NCI-H2196 treated with DMSO at 0.1 percent for 48 hours (cell line): ENCODE data around the gene ZNF433.
"Not testable (repeated sequence)": the region's sequence is repeated elsewhere in the genome, so short reads cannot be mapped to it uniquely, and the experiment has no call there.

ENCODE experiments used
- DNase-seq: peaks from one replicate; lab custom pipeline; 2025; ENCODE audit not compliant: unreplicated experiment; lab: John Stamatoyannopoulos, UW

The ZNF433 gene

DNA sequence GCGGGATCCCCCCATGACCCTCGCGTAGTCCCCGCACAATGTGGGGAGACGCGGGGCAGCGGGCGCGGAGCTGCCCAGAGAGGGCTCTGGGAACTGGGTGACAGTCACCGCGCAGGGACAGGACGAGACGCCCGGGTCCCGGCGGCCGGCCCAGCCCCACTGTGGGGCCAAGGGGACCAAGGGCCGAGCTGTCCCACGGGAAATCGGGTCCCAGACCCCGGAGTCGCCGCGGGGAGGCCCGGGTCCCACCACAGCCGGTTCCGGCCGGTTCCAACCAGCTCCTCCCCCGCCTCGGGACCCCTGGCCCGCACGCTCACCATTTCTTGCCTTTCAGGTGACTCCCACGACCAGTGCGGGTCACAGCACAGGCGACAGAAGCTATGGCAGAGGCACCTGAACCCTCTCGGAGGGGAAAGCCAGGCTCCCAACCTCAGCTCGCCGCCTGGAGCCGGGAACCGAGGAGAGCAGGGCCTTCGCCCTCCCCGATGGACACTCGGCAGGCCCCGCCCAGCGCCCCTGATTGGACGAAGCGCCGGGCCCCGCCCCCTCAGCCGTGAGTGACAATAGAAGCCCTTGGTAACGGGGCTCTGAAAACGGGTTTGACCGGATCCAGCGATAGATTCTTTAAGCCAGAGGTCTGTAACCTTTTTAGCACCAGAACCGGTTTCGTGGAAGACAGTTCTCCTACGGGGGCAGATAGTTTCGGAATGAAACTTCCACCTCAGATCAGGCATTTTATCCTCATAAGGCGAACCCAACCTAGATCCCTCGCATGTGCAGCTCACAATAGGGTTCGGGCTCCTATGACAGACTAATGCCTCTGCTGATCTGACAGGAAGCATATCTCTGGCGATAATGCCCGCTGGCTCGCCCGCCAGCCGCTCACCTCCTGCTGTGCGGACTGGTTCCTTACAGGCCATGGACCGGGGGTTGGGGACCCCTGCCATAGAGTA, at the start of gene ZNF433:
TSS of gene ZNF433 (minus strand) at position 460 of the 953 bp plus-strand sequence. CDS start at position 320, 140 bp downstream.
- DNase-seq = peak; percentile 90

DNA sequence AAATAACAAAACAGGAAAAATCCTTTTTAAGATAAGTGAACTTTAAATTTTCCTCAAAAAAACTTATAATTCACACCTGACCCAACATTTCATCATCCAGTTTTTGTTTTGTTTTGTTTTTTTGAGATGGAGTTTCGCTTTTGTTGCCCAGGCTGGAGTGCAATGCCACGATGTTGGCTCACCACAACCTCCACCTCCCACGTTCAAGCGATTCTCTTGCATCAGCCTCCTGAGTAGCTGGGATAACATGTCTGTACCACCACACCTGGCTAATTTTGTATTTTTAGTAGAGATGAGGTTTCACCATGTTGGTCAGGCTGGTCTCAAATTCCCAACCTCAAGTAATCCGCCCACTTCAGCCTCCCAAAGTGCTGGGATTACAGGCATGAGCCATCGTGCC, 47.9 kb upstream of the ZNF433 start:
- DNase-seq = not testable (repeated sequence)

DNA sequence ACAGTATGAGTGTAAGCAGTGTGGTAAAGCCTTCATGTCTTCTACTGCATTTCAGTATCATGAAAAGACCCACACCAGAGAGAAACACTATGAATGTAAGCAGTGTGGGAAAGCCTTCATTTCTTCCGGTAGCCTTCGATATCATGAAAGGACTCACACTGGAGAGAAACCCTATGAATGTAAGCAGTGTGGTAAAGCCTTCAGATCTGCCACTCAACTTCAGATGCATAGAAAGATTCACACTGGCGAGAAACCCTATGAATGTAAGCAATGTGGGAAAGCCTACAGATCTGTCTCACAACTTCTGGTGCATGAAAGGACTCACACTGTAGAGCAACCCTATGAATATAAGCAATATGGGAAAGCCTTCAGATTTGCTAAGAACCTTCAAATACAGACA, 41.9 kb upstream of the ZNF433 start:
- DNase-seq = no peak

DNA sequence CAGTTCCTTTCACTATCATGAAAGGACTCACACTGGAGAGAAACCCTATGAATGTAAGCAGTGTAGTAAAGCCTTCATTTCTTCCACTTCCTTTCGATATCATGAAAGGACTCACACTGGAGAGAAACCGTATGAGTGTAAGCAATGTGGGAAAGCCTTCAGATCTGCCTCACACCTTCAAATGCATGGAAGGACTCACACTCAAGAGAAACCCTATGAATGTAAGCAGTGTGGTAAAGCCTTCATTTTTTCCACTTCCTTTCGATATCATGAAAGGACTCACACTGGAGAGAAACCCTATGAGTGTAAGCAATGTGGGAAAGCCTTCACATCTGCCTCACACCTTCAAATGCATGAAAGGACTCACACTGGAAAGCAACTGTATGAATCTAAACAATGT, 40.9 kb upstream of the ZNF433 start:
- not testable (repeated sequence) for DNase-seq

DNA sequence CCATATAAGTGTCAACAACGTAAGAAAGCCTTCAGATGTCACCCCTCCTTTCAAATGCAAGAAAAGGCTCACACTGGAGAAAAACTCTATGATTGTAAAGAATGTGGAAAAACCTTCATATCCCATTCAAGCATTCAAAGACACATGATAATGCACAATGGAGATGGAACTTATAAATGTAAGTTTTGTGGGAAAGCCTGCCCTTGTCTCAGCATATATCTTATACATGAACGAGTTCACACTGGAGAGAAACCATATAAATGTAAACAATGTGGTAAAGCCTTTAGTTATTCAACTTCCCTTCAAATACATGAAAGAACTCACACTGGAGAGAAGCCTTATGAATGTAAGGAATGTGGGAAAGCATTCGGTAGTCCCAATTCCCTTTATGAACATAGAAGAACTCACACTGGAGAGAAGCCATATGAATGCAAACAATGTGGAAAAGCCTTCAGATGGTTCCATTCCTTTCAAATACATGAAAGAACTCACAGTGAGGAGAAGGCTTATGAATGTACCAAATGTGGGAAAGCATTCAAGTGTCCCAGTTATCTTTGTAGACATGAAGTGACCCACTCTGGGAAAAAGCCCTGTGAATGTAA, 40.2 kb upstream of the ZNF433 start:
- DNase-seq = no peak

DNA sequence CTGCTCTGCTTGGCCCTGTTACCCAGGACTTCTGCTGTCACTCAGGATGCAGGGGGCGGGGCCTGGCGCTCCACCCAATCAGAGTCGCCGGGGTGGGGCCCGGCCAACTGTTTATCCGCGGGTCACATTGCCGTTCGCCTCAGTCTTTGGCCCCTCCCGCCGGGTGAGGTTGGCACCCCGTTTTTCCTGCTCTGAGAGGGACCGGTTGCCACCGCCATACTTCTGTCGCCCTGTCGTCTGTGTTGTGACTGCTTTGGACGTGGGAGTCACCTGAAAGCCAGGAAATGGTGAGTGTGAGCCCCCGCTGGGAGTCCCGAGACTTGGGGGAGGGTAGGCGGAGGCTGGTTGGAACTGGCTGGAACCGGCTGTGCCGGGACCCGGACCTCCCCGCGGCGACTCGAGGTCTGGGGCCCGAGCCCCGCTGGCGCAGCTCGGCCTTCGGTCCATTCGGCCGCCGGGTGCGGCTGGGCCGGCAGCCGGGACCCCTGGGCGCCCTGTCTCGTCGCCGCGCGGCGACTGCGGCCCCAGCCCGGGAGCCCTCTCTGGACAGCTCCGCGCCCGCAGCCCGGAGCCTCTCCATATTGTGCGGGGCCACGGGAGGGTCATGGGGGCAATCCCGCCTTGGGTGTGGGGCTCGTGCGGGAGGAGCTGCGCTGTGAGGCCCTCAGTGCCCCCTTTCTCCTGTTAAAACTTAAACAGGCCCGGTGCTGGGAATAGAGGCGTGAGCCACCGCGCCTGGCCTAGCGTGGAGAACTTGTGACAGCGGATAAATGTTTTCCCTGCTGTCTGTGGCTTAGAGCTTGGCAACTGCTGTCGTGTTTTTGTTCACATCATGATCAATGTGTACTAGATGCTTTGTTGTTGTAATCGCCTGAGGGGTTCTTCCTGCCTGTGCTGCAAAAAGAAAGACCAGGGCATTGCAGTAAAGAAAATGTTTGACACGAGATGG, 29.4 kb upstream of the ZNF433 start, which contains the start of gene ZNF844:
TSS of gene ZNF844 (plus strand) at position 142 of the 949 bp plus-strand sequence. CDS start at position 285, 143 bp downstream.
- peak; percentile 87 for DNase-seq

DNA sequence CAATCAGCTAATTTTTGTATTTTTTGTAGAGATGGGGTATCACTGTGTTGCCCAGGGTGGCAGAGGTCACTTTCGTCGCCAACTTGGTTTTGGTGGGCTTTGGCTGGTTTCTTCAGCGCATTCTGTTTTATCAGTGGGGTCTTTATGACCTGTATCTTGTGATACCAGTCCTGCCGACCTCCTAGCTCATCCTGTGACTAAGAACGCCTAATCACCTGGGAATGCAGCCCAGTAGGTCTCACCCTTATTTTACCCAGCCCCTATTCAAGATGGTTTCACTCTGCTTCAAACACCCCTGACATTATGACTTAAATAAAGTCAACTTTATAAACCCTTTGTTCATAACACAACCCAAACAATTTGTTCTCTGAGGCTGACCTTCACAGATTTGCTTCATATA, 20.3 kb upstream of the ZNF433 start:
- no peak for DNase-seq

DNA sequence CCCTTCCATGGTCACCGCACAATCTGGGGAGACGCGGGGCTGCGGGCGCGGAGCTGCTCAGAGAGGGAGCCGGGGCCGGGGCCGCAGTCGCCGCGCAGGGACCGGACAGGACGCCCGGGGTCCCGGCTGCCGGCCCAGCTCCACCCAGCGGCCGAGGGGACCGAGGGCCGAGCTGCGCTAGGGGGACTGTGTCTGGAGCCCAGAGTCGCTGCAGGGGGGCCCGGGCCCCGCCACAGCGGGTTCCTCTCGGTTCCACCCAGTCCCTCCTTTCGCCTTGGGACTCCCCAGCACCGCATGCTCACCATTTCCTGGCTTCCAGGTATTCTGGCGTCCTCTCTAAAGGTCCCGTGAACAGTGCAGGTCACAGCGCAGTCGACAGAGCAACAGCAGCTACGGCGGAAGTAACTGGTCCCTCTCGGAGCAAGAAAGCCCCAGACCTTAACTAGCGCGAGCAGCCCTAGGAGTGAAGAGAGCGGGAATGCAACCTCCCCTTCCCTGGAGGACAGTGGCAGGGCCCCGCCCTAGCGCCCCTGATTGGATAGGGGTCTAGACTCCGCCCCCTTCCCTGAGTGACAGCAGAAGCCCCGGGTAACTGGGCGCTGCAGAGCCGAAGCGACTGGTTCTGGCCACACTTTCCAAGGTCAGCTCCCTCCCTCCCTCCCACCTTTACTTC, 17.2 kb upstream of the ZNF433 start, which contains the start of gene ZNF878:
TSS of gene ZNF878 (minus strand) at position 465 of the 673 bp plus-strand sequence. CDS start at position 305, 160 bp downstream.
- peak; percentile 88 for DNase-seq

DNA sequence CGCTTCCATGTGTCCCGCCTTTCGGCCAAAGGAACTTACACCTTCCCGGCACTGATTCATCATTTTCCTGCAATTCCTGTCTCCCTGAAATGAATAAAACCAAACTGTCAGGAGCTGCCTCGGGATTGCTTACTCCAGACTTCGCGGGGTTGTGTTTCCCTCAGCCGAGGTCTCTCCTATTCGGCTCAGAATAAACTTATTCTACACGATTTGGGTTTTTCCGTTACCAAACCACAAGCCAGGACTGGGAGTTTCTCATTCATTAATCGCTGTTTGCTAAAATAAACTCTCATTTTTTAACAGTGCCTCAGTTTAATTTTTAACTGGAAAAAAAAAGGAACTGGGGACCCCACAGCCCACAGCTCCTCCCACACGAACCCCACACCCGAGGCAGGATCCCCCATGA, 16.6 kb upstream of the ZNF433 start:
- no peak for DNase-seq

DNA sequence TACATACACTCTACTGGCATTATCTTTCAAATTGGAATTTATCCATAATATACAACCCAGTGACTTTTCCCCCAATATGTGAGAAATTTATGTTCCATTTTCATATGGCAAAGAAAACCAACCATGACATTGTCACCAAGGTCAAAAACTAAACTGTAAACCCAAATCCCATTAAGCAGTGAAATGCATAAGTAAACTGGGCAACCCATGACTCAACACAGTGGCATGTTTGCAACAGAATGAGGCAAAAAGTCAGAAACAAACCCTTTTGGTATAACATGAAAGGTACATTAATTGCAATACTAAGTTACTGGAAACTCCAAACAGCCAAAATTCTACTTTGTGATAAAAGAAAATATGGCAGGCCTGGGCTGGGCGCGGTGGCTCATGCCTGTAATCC, 12.4 kb upstream of the ZNF433 start:
- no peak for DNase-seq

DNA sequence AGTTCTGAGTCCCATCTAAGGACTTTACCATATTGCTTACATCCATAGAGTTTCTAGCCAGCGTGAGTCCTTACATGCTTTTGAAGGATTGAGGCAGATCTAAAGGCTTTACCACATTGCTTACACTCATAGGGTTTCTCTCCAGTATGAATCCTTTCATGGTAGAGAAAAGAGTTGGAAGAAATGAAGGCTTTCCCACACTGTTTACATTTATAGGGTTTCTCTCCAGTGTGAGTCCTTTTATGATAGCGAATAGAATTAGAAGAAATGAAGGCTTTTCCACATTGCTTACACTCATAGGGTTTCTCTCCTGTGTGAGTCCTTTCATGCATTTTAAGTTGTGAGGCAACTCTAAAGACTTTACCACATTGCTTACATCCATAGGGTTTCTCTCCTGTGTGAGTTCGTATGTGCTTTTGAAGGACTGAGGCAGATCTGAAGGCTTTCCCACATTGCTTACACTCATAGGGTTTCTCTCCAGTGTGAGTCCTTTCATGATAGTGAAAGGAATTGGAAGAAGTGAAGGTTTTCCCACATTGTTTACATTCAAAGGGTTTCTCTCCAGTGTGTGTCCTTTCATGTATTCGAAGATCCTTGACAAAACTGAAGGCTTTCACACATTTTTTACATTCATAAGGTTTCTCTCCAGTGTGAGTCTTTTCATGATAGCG, 8.4 kb upstream of the ZNF433 start:
- DNase-seq = no peak

DNA sequence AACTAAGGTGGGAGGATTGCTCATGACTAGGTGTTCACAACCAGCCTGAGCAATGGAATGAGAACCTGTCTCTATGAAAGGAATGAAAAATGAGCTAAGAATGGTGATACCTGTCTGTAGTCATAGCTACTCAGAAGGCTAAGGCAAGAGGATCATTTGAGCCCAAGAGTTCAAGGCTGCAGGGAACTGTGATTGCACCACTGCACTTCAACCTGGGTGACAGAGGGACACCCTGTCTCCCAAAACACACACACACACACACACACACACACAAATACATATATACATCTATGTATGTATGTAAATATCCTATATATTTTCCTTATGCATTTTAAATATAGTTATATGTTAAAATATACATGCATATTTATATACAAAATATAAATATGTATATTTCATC, 7.4 kb upstream of the ZNF433 start:
- DNase-seq = no peak

DNA sequence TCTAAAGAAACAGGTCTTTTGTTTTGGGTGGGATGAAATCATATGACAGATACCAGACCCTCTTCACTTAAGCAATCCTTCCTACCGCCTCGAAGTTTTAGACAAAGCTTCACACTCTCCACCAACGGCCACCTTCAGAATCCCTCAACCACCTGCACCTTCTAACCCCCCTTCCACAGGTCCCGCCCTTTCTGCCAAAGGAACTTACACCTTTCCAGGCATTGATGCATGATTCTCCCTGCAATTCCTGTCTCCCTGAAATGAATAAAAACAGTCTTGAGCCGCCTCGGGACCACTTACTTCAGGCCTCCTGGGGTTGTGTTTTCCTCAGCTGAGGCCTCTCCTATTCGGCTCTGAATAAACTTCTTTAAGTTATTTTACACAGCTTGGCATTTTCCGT, 859 bp downstream of the ZNF433 start:
- DNase-seq = no peak

DNA sequence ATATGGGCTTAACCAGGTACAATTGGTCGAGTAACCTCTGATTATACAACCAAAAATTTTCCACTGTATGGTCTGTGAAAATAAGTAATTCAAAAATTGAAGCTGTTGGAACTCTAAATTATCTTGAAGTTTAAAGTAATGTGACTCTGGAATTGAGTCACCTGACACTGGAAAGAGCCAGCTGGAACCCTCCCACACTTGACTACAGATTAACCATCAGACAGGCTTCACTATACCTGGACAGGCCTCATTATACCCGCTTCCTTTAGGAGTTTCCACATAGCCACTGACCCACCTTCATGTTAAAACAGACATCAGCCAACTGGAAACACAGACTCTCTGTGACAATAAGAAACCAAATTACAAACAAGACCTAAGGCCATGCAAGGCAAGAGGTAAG, 1.3 kb downstream of the ZNF433 start:
- no peak for DNase-seq

DNA sequence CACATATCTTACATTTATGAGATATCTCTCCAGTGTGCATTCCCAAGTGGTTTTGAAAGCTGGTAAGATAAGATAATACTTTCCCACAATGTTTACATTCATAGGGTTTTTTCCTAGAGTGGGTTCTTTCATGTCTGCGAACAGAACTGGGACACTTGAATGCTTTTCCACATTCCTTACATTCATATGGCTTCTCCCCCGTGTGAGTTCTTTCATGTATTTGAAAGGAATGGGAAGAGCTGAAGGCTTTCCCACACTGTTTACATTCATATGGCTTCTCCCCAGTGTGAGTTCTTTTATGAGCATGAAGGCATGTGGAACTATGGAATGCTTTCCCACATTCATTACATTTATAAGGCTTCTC, 19.7 kb downstream of the ZNF433 start:
- no peak for DNase-seq

DNA sequence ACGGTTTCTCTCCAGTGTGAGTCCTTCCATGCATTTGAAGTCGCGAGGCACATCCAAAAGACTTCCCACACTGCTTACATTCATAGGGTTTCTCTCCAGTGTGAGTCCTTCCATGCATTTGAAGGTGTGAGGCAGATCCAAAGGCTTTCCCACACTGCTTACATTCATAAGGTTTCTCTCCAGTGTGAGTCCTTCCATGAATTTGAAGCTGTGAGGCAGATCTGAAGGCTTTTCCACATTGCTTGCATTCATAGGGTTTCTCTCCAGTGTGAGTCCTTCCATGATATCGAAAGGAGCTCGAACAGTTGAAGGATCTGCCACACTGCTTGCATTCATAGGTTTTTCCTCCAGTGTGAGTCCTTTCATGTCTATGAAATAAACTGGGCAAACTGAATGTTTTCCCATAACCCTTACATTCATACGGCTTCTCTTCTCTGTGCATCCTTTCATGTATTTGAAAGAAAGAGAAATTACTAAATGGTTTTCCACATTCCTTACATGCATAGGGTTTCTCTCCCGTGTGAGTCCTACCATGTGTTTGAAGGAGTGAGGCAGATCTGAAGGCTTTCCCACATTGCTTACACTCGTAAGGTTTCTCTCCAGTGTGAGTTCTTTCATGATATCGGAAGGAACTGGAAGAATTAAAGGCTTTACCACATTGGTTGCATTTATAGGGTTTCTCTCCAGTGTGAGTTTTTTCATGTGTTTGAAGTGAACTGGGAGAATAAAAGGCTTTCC, 20.3 kb downstream of the ZNF433 start:
- no peak for DNase-seq

DNA sequence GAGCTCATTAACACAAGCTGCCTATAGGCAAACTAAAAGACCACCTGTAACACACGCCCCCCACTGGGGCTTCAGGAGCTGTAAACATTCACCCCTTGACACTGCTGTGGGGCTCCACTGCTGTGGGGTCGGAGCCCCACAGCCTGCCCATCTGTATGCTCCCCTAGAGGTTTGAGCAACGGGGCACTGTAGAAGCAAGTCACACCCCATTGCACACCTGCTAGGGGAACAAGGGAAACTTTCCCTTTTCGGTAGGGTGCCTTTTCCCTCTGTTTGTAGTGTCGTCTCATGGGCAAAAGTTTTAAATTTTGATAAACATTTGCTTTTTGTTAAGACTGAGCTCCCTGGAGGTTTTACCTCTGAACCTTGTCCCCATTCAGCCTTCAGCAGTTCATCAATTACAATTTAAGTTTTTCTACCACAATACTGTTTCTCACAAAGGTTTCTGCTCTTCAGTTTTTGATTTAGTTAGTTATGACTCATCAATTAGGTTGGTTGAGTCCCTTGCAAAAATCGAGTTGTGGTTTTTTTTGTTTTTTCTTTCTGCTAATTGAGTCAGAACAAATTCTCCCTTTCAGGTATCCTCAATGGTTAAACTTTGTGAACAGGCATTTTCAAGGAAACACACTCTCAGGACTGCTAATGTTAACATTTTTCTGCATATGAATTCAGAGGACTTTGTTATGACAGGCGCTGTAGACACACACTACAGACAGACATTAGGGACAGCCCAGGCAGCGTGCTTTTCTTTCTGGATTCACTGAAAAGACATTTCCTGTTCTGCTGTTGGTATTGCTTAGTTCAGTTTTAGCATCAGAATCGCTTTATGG, 35.1 kb downstream of the ZNF433 start:
- no peak for DNase-seq

DNA sequence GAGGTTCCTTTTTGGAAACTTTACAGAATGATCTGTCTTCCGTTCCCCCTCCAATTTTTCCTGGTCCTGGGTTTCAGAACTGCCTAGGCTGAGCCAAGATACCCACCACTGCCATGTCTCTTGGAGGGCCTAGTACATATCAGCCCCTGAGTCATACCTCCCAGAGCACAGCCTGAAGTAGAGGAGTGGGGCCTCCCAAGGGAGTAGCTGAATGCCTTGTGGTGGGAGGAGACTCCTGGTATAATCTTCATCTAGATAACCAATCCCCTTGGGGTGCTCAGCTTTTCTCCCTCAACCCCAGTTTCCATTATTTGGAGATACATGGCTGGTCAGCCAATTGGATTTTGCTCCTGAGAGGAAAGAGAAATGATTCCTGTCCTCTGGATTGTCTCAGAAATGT, 40.3 kb downstream of the ZNF433 start:
- DNase-seq = no peak
